ENCODE results near the gene ACSS2.

Gene ACSS2

DNA sequence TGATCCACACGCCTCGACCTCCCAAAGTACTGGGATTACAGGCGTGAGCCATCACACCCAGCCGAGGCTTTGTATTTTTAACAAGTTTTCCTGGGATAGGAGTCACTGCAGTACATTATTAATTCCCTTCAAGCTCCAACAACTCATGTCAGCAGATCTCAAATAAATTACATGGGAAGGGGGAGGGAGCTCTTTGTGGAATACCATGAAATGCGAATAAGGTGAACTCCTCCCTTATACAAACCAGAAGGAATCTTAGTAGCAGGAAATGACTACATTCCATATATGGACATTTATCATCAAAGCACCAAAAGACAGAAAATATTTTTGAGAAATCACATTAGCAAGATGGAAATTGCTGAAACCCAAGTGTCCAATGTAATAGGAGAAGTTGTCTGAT lies 76.3 kb downstream of the ACSS2 start:
- Histone ChIP-seq H3K4me3 (replicated peaks; ENCODE audit: insufficient read depth, low read length) (no peak overlapping the region), H3K27me3 (ENCODE audit: insufficient read depth, poor library complexity, severe bottlenecking) (no peaks in the 10 kb centered on the region), H3K27ac (replicated peaks) (no peak overlapping the region)
- DNase-seq (ENCODE audit: low read depth in 1 of 2, low spot score in 1 of 2): no peak
- TF ChIP-seq, protein P1, sequence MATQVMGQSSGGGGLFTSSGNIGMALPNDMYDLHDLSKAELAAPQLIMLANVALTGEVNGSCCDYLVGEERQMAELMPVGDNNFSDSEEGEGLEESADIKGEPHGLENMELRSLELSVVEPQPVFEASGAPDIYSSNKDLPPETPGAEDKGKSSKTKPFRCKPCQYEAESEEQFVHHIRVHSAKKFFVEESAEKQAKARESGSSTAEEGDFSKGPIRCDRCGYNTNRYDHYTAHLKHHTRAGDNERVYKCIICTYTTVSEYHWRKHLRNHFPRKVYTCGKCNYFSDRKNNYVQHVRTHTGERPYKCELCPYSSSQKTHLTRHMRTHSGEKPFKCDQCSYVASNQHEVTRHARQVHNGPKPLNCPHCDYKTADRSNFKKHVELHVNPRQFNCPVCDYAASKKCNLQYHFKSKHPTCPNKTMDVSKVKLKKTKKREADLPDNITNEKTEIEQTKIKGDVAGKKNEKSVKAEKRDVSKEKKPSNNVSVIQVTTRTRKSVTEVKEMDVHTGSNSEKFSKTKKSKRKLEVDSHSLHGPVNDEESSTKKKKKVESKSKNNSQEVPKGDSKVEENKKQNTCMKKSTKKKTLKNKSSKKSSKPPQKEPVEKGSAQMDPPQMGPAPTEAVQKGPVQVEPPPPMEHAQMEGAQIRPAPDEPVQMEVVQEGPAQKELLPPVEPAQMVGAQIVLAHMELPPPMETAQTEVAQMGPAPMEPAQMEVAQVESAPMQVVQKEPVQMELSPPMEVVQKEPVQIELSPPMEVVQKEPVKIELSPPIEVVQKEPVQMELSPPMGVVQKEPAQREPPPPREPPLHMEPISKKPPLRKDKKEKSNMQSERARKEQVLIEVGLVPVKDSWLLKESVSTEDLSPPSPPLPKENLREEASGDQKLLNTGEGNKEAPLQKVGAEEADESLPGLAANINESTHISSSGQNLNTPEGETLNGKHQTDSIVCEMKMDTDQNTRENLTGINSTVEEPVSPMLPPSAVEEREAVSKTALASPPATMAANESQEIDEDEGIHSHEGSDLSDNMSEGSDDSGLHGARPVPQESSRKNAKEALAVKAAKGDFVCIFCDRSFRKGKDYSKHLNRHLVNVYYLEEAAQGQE (IDR thresholded peaks at IDR 0.05; ENCODE audit: insufficient replicate concordance, low read depth): no peak
- no peak for TF ChIP-seq SPI1 (IDR thresholded peaks at IDR 0.05; ENCODE audit: borderline replicate concordance, low read depth)
- TF ChIP-seq, protein P2, sequence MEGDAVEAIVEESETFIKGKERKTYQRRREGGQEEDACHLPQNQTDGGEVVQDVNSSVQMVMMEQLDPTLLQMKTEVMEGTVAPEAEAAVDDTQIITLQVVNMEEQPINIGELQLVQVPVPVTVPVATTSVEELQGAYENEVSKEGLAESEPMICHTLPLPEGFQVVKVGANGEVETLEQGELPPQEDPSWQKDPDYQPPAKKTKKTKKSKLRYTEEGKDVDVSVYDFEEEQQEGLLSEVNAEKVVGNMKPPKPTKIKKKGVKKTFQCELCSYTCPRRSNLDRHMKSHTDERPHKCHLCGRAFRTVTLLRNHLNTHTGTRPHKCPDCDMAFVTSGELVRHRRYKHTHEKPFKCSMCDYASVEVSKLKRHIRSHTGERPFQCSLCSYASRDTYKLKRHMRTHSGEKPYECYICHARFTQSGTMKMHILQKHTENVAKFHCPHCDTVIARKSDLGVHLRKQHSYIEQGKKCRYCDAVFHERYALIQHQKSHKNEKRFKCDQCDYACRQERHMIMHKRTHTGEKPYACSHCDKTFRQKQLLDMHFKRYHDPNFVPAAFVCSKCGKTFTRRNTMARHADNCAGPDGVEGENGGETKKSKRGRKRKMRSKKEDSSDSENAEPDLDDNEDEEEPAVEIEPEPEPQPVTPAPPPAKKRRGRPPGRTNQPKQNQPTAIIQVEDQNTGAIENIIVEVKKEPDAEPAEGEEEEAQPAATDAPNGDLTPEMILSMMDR (IDR thresholded peaks at IDR 0.05; ENCODE audit: insufficient read depth, low read length): no peak
- TF ChIP-seq POLR2AphosphoS5 (IDR thresholded peaks at IDR 0.05; ENCODE audit: low read depth): no peak

DNA sequence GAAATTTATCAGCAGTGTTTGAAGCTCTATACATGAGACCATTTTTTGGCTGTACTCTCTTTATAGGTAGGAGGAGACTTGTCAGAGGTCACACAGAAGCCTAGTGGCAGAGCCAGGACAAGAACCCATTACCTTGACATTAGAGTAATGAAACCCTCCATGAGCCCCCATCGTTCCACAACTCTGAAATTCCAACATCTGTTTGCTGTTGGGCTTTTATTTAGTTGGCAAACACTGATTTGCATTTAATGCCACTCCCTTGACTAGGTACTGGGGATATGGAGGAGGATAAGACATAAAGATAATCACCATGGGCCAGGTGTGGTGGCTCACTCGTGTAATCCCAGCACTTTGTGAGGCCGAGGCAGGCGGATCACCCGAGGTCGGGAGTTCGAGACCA lies 77.5 kb downstream of the ACSS2 start:
- TF ChIP-seq SPI1 (IDR thresholded peaks at IDR 0.05; ENCODE audit: borderline replicate concordance, low read depth): no peak
- TF ChIP-seq POLR2AphosphoS5 (IDR thresholded peaks at IDR 0.05; ENCODE audit: low read depth): no peak
- TF ChIP-seq, protein P2 (IDR thresholded peaks at IDR 0.05; ENCODE audit: insufficient read depth, low read length): no peak
- TF ChIP-seq, protein P1 (IDR thresholded peaks at IDR 0.05; ENCODE audit: insufficient replicate concordance, low read depth): no peak
- no peak for TF ChIP-seq GABPA (IDR thresholded peaks at IDR 0.05; ENCODE audit: low read depth)
- no peak for DNase-seq (ENCODE audit: low read depth in 1 of 2, low spot score in 1 of 2)
- Histone ChIP-seq H3K27me3 (ENCODE audit: insufficient read depth, poor library complexity, severe bottlenecking) (no peaks in the 10 kb centered on the region), H3K27ac (replicated peaks) (no peak overlapping the region), H3K4me3 (replicated peaks; ENCODE audit: insufficient read depth, low read length) (no peak overlapping the region)

DNA sequence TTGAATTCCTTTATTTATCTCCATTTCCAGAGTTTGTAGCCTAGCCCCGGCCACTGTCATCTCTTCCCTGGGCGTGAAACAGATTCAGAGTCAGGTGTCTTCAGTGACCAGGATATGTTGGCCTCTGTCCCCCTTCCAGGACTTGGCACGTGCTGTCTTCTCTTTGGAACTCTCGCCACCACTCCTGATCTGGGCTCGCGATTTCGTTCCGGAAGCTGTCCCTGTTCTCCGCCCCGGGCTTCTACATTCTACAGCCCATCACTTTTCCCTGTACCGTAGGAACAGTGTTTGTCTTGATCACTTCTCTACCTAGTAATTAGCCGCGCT lies 78.5 kb downstream of the ACSS2 start:
- Histone ChIP-seq H3K4me3 (replicated peaks; ENCODE audit: insufficient read depth, low read length) (peak overlapping the region; percentile 49), H3K27me3 (ENCODE audit: insufficient read depth, poor library complexity, severe bottlenecking) (no peaks in the 10 kb centered on the region), H3K27ac (replicated peaks) (peak overlapping the region; percentile 86)
- no peak for TF ChIP-seq POLR2AphosphoS5 (IDR thresholded peaks at IDR 0.05; ENCODE audit: low read depth)
- TF ChIP-seq SPI1 (IDR thresholded peaks at IDR 0.05; ENCODE audit: borderline replicate concordance, low read depth): no peak
- TF ChIP-seq, protein P1 (IDR thresholded peaks at IDR 0.05; ENCODE audit: insufficient replicate concordance, low read depth): no peak
- TF ChIP-seq GABPA (IDR thresholded peaks at IDR 0.05; ENCODE audit: low read depth): no peak
- TF ChIP-seq, protein P2 (IDR thresholded peaks at IDR 0.05; ENCODE audit: insufficient read depth, low read length): no peak
- DNase-seq (ENCODE audit: low read depth in 1 of 2, low spot score in 1 of 2): no peak
